Natural killer cell (primary cell): ENCODE data around the gene DRD3. TPM values are rescaled to one million over a fixed set of nuclear protein-coding genes. Genes with fewer than 3 reads are reported as not detected.
A peak's percentile ranks its signal among the peaks of the same experiment; 100 is the strongest.

ENCODE experiments used
- ATAC-seq, 3 donors: fragments of 150-1000 bp in 2 of 3; fragments of 200-7000 bp in 1 of 3; cut with Tn5 transposase; 1 replicate in 1 of 3; 2 replicates in 2 of 3; pipeline ENCODE4 v1.10.0; 2021; ENCODE audit warnings: mild to moderate bottlenecking in 2 of 3, moderate library complexity in 2 of 3
- DNase-seq, 2 donors: peaks; one replicate each; pipeline versions ENCODE4 v3.0.0 to v3.0.0-alpha.2; 2013 to 2021; ENCODE audit warnings: mixed read lengths in 1 of 2
- H3K27ac ChIP-seq: one replicate; pipeline ENCODE4 v1.5.1; 2013; ENCODE audit warnings: mild to moderate bottlenecking, low read length
- H3K27me3 ChIP-seq: one replicate; pipeline ENCODE4 v1.6.1; 2013; ENCODE audit warnings: low read length; ENCODE audit not compliant: control insufficient read depth, insufficient read depth
- H3K36me3 ChIP-seq: one replicate; pipeline ENCODE4 v1.6.1; 2013; ENCODE audit warnings: low read length; ENCODE audit not compliant: control insufficient read depth, insufficient read depth
- H3K4me1 ChIP-seq: one replicate; pipeline ENCODE4 v1.6.1; 2013; ENCODE audit warnings: low read length; ENCODE audit not compliant: control insufficient read depth, insufficient read depth
- H3K4me3 ChIP-seq: one replicate; pipeline ENCODE4 v1.5.1; 2013; ENCODE audit warnings: low read length
- H3K9me3 ChIP-seq: one replicate; pipeline ENCODE4 v1.6.1; 2013; ENCODE audit warnings: low read length; ENCODE audit not compliant: control insufficient read depth, insufficient read depth
- H3K27ac Mint-ChIP-seq, 2 donors: one replicate each; pipeline ENCODE4 v1.8.0; 2022; ENCODE audit warnings: mild to moderate bottlenecking in 2 of 2, mixed read lengths in 2 of 2, moderate library complexity in 1 of 2
- H3K27me3 Mint-ChIP-seq, 2 donors: one replicate each; pipeline ENCODE4 v1.8.0; 2022; ENCODE audit warnings: low read depth in 2 of 2, mixed read lengths in 2 of 2
- H3K36me3 Mint-ChIP-seq: one replicate; pipeline ENCODE4 v1.8.0; 2022; ENCODE audit warnings: mixed read lengths
- H3K4me1 Mint-ChIP-seq, 2 donors: one replicate each; pipeline ENCODE4 v1.8.0; 2022; ENCODE audit warnings: mixed read lengths in 2 of 2
- H3K4me3 Mint-ChIP-seq: one replicate; pipeline ENCODE4 v1.8.0; 2022; ENCODE audit warnings: mild to moderate bottlenecking, moderate library complexity, mixed read lengths
- H3K9me3 Mint-ChIP-seq, 2 donors: one replicate each; pipeline ENCODE4 v1.8.0; 2022; ENCODE audit warnings: mixed read lengths in 2 of 2
- CTCF ChIP-seq: fragments of 200-600 bp; IDR thresholded peaks from one replicate; pipeline ENCODE4 v1.8.0; 2022; ENCODE audit warnings: antibody characterized with exemption
- WGBS: methylation state at CpG from one replicate; pipeline ENCODE4 v1.1.7; 2013; ENCODE audit warnings: missing lambda C conversion rate; ENCODE audit not compliant: insufficient coverage; 5-methylcytosine and 5-hydroxymethylcytosine counted together
- intact Hi-C: fragments of 100-400 bp; cut with micrococcal nuclease; formaldehyde crosslinking; loops from one replicate; pipeline ENCODE4 v1.14.2; 2022
- total RNA-seq, 4 donors: library from RNA; stranded (reverse); fragments of 120-200 nt in 1 of 4; gene quantifications; one replicate each; pipeline versions ENCODE4 v1.2.3 to v1.2.4, GENCODE V29; 2013 to 2022

Gene DRD3
- total RNA-seq, 3 donors from 2014 or later (not counting 1 experiment from before 2014, with no cell fraction given) = not detected

DNA sequence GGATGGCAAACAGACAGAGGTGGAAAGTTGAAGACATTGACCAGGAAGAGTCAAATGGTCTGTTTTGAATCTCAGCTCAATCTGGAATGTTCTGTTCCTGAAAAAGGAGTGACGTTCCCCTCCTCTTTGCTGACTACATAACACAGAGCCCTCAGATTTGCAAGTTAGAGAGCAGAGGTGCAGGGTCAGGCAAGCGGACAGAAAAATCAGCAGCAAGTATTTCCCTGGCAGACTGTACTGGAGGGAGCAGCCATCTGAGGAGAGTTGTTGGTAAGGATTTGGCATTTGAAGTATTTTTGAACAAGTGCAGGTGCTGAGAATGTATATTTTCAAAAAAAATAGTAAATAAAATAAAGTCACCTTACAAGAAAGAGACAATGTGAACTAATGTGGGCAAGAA lies 40.9 kb upstream of the DRD3 start:
- no peak for DNase-seq
- Histone ChIP-seq H3K27ac (peak overlapping the region; percentile 16), H3K4me3 (no peak overlapping the region), H3K4me1 (peaks cover 66% of the 10 kb centered on the region), H3K27me3 (no peaks in the 10 kb centered on the region), H3K9me3 (peaks cover 5% of the 10 kb centered on the region), H3K36me3 (no peaks in the 10 kb centered on the region)
- TF ChIP-seq CTCF = no peak
- WGBS = 75% methylated on average over 2 of the region's 2 CpGs
- ATAC-seq = no peak
- Mint-ChIP-seq H3K4me3 (peak overlapping the region; percentile 37), H3K36me3 (peaks cover 8% of the 10 kb centered on the region), H3K9me3 (peaks cover 2 to 4% of the 10 kb centered on the region in 2 donors), H3K27ac (peak overlapping the region in 1 of 2 donors; percentile 94), H3K4me1 (peaks cover 49 to 54% of the 10 kb centered on the region in 2 donors), H3K27me3 (no peaks in the 10 kb centered on the region)
- intact Hi-C loops = loop anchor here (1.0 to 10.0 kb wide), 5 partner anchors 12 to 595 kb away; partner anchors contain the start of genes CCDC191 and QTRT2

GRCh38 chr3:114218578-114219185 lies 39.8 kb upstream of the DRD3 start:
- ATAC-seq (no peak), DNase-seq (peak in 1 of 2 donors; percentile 22)
- no peak overlapping the region for H3K4me3 Mint-ChIP-seq
- no peaks in the 10 kb centered on the region for H3K27me3 Mint-ChIP-seq
- Histone ChIP-seq H3K36me3 (no peaks in the 10 kb centered on the region), H3K9me3 (no peaks in the 10 kb centered on the region), H3K4me3 (no peak overlapping the region), H3K27ac (no peak overlapping the region), H3K27me3 (no peaks in the 10 kb centered on the region), H3K4me1 (peaks cover 71% of the 10 kb centered on the region)
- H3K36me3 Mint-ChIP-seq = no peaks in the 10 kb centered on the region
- intact Hi-C loops = loop anchor here (10.0 kb wide), 2 partner anchors 164 to 596 kb away; partner anchors contain the start of genes CCDC191 and QTRT2
- peaks cover 43 to 44% of the 10 kb centered on the region in 2 donors for H3K4me1 Mint-ChIP-seq
- H3K9me3 Mint-ChIP-seq = no peaks in the 10 kb centered on the region
- TF ChIP-seq CTCF = no peak
- H3K27ac Mint-ChIP-seq = no peak overlapping the region
- 75% methylated on average over 12 of the region's 12 CpGs for WGBS

DNA sequence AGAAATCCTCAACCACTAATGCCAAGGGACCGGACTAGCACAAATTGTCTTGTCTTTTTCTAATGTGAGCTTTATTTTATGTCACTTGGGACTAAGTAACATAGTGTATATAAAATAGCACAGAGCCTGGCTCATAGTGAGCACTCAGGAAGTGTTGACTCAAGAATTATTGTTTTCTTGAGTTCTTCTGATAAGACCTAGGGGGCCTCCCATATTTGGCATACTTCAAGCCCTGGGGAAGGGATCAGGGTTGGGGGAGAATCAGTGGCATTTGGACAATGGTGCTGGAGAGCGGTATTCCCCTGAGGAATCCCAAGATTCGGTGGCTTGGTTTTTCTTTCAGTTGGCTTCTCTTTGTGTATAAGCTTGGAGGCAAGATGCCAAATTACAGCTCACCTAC lies 39.2 kb upstream of the DRD3 start:
- no peak overlapping the region for H3K4me3 ChIP-seq
- Mint-ChIP-seq H3K9me3 (no peaks in the 10 kb centered on the region), H3K4me3 (peak overlapping the region; percentile 56), H3K4me1 (peaks cover 37 to 39% of the 10 kb centered on the region in 2 donors), H3K36me3 (no peaks in the 10 kb centered on the region), H3K27ac (no peak overlapping the region), H3K27me3 (no peaks in the 10 kb centered on the region)
- H3K27me3 ChIP-seq = no peaks in the 10 kb centered on the region
- no peak for DNase-seq
- H3K4me1 ChIP-seq = peaks cover 77% of the 10 kb centered on the region
- no peaks in the 10 kb centered on the region for H3K9me3 ChIP-seq
- intact Hi-C loops = loop anchor here (10.0 kb wide), 2 partner anchors 163 to 597 kb away; partner anchors contain the start of genes CCDC191 and QTRT2
- no peak for ATAC-seq
- H3K36me3 ChIP-seq = no peaks in the 10 kb centered on the region
- TF ChIP-seq CTCF = no peak
- WGBS = 96% methylated on average over 3 of the region's 3 CpGs
- H3K27ac ChIP-seq = peak overlapping the region; percentile 97

GRCh38 chr3:114217266-114217665 lies 38.4 kb upstream of the DRD3 start:
- H3K27ac ChIP-seq = peak overlapping the region; percentile 97
- Mint-ChIP-seq H3K4me3 (peak overlapping the region; percentile 56), H3K36me3 (no peaks in the 10 kb centered on the region), H3K27ac (no peak overlapping the region), H3K9me3 (no peaks in the 10 kb centered on the region), H3K4me1 (peaks cover 32% of the 10 kb centered on the region in 2 donors), H3K27me3 (no peaks in the 10 kb centered on the region)
- no peak for TF ChIP-seq CTCF
- DNase-seq = no peak
- H3K27me3 ChIP-seq = no peaks in the 10 kb centered on the region
- no peaks in the 10 kb centered on the region for H3K9me3 ChIP-seq
- intact Hi-C loops = loop anchor here (10.0 kb wide), 2 partner anchors 162 to 598 kb away; partner anchors contain the start of genes CCDC191 and QTRT2
- no peaks in the 10 kb centered on the region for H3K36me3 ChIP-seq
- H3K4me3 ChIP-seq = no peak overlapping the region
- H3K4me1 ChIP-seq = peaks cover 85% of the 10 kb centered on the region
- ATAC-seq = no peak
